H9 (cell line): Measurements from ENCODE around the gene NFATC4. TPM values are rescaled to one million over a fixed set of nuclear protein-coding genes. Genes with fewer than 3 reads are reported as not detected.

Source experiments
- DNase-seq: peaks from one replicate; pipeline ENCODE4 v3.0.0-alpha.2; 2017
- H2AFZ ChIP-seq: one replicate; pipeline ENCODE4 v1.6.1; 2013; ENCODE audit warnings: mild to moderate bottlenecking, low read length, control low read depth, moderate library complexity
- H2AK5ac ChIP-seq: 2 replicates; pipeline ENCODE4 v1.6.1; 2013; ENCODE audit warnings: low read length, control low read depth, mixed read lengths; ENCODE audit not compliant: insufficient read length
- H2BK120ac ChIP-seq: one replicate; pipeline ENCODE4 v1.6.1; 2013; ENCODE audit warnings: low read depth, mild to moderate bottlenecking, low read length, control low read depth, inconsistent platforms; ENCODE audit not compliant: poor library complexity, severe bottlenecking
- H2BK12ac ChIP-seq: 2 replicates; pipeline ENCODE4 v1.6.1; 2013; ENCODE audit warnings: low read length, control low read depth, mixed read lengths, low read depth; ENCODE audit not compliant: insufficient read length
- H2BK15ac ChIP-seq: 2 replicates; pipeline ENCODE4 v1.6.1; 2013; ENCODE audit warnings: low read depth, low read length, control low read depth
- H2BK20ac ChIP-seq: one replicate; pipeline ENCODE4 v1.6.1; 2013; ENCODE audit warnings: low read depth, mild to moderate bottlenecking, low read length, control low read depth, inconsistent platforms; ENCODE audit not compliant: poor library complexity, severe bottlenecking
- H2BK5ac ChIP-seq: 2 replicates; pipeline ENCODE4 v1.6.1; 2013; ENCODE audit warnings: low read length, control low read depth, mixed read lengths; ENCODE audit not compliant: insufficient read length
- H3K14ac ChIP-seq: 2 replicates; pipeline ENCODE4 v1.6.1; 2013; ENCODE audit warnings: low read length, control low read depth; ENCODE audit not compliant: insufficient read depth
- H3K18ac ChIP-seq: 2 replicates; pipeline ENCODE4 v1.6.1; 2013; ENCODE audit warnings: low read depth, mild to moderate bottlenecking, mixed read lengths, low read length, control low read depth; ENCODE audit not compliant: insufficient read length
- H3K23ac ChIP-seq: 2 replicates; pipeline ENCODE4 v1.6.1; 2013; ENCODE audit warnings: low read length, control low read depth, mixed read lengths, low read depth; ENCODE audit not compliant: insufficient read length
- H3K23me2 ChIP-seq: 2 replicates; pipeline ENCODE4 v1.6.1; 2013; ENCODE audit warnings: low read depth, mild to moderate bottlenecking, mixed read lengths, low read length, control low read depth; ENCODE audit not compliant: insufficient read length, poor library complexity, severe bottlenecking
- H3K27ac ChIP-seq: 2 replicates; pipeline ENCODE4 v1.5.1; 2013; ENCODE audit warnings: low read length, control low read depth, mixed read lengths, low read depth; ENCODE audit not compliant: insufficient read length
- H3K27me3 ChIP-seq: 2 replicates; pipeline ENCODE4 v1.6.1; 2013; ENCODE audit warnings: low read length, control low read depth, inconsistent platforms; ENCODE audit not compliant: insufficient read depth
- H3K4ac ChIP-seq: 2 replicates; pipeline ENCODE4 v1.6.1; 2013; ENCODE audit warnings: low read depth, mild to moderate bottlenecking, control low read depth, inconsistent platforms, low read length, moderate library complexity
- H3K4me1 ChIP-seq: 2 replicates; pipeline ENCODE4 v1.6.1; 2013; ENCODE audit warnings: low read length, control low read depth, inconsistent platforms; ENCODE audit not compliant: insufficient read depth
- H3K4me2 ChIP-seq: 2 replicates; pipeline ENCODE4 v1.6.1; 2013; ENCODE audit warnings: low read length, control low read depth, mixed read lengths; ENCODE audit not compliant: insufficient read length, insufficient read depth
- H3K56ac ChIP-seq: 2 replicates; pipeline ENCODE4 v1.6.1; 2013; ENCODE audit warnings: low read depth, mild to moderate bottlenecking, mixed read lengths, low read length, control low read depth; ENCODE audit not compliant: insufficient read length
- H3K79me1 ChIP-seq: 2 replicates; pipeline ENCODE4 v1.6.1; 2013; ENCODE audit warnings: low read depth, mild to moderate bottlenecking, moderate library complexity, low read length, control low read depth, inconsistent platforms; ENCODE audit not compliant: insufficient read depth, poor library complexity, severe bottlenecking
- H3K79me2 ChIP-seq: 2 replicates; pipeline ENCODE4 v1.6.1; 2013; ENCODE audit warnings: low read length, control low read depth, inconsistent platforms; ENCODE audit not compliant: insufficient read depth
- H3K9ac ChIP-seq: 2 replicates; pipeline ENCODE4 v1.6.1; 2013; ENCODE audit warnings: low read length, control low read depth, mixed read lengths; ENCODE audit not compliant: insufficient read length; ENCODE audit errors: extremely low read depth
- H3K9me3 ChIP-seq: one replicate; pipeline ENCODE4 v1.6.1; 2013; ENCODE audit warnings: low read depth, low read length, inconsistent platforms; ENCODE audit not compliant: control insufficient read depth
- H3T11ph ChIP-seq: one replicate; pipeline ENCODE4 v1.6.1; 2013; ENCODE audit warnings: mild to moderate bottlenecking, low read length, control low read depth, inconsistent platforms
- H4K20me1 ChIP-seq: one replicate; pipeline ENCODE4 v1.6.1; 2013; ENCODE audit not compliant: control insufficient read depth, insufficient read length, insufficient read depth
- H4K5ac ChIP-seq: 2 replicates; pipeline ENCODE4 v1.6.1; 2013; ENCODE audit warnings: low read depth, mild to moderate bottlenecking, mixed read lengths, low read length, control low read depth; ENCODE audit not compliant: insufficient read length
- H4K8ac ChIP-seq: replicated peaks from 2 replicates; pipeline ENCODE4 v1.6.1; 2013; ENCODE audit warnings: low read length, control low read depth, mixed read lengths, low read depth; ENCODE audit not compliant: insufficient read length
- H4K91ac ChIP-seq: 2 replicates; pipeline ENCODE4 v1.6.1; 2013; ENCODE audit warnings: low read depth, mild to moderate bottlenecking, moderate library complexity, mixed read lengths, low read length, control low read depth; ENCODE audit not compliant: insufficient read length
- H3K27ac Mint-ChIP-seq, 3 experiments: 2 replicates in 2 of 3; 3 replicates in 1 of 3; pipeline ENCODE4 v1.8.0; 2020 to 2021; ENCODE audit warnings: mixed read lengths in 3 of 3, mild to moderate bottlenecking in 1 of 3, moderate library complexity in 1 of 3
- H3K27me3 Mint-ChIP-seq: 2 replicates; pipeline ENCODE4 v1.8.0; 2021; ENCODE audit warnings: low read depth, mild to moderate bottlenecking, moderate library complexity, mixed read lengths
- H3K36me3 Mint-ChIP-seq, 3 experiments: 2 replicates in 2 of 3; 3 replicates in 1 of 3; pipeline ENCODE4 v1.8.0; 2020 to 2021; ENCODE audit warnings: low read depth in 3 of 3, mixed read lengths in 3 of 3; ENCODE audit not compliant: insufficient read depth in 1 of 3
- H3K4me1 Mint-ChIP-seq, 2 experiments: 2 replicates each; pipeline ENCODE4 v1.8.0; 2020; ENCODE audit warnings: mixed read lengths in 2 of 2
- H3K4me3 Mint-ChIP-seq, 2 experiments: 2 replicates in 1 of 2; 3 replicates in 1 of 2; pipeline ENCODE4 v1.8.0; 2020 to 2021; ENCODE audit warnings: mild to moderate bottlenecking in 2 of 2, mixed read lengths in 2 of 2, moderate library complexity in 1 of 2
- H3K9me3 Mint-ChIP-seq, 2 experiments: 2 replicates in 1 of 2; 3 replicates in 1 of 2; pipeline ENCODE4 v1.8.0; 2020; ENCODE audit warnings: mild to moderate bottlenecking in 2 of 2, mixed read lengths in 2 of 2, moderate library complexity in 1 of 2
- WGBS: extraction: QIAGEN DNeasy Blood & Tissue Kit; methylation state at CpG from one replicate; pipeline ENCODE4 v1.1.7; 2013; ENCODE audit warnings: missing lambda C conversion rate, low lambda C conversion rate, mixed read lengths; ENCODE audit not compliant: insufficient read length; ENCODE audit errors: extremely low coverage; 5-methylcytosine and 5-hydroxymethylcytosine counted together
- total RNA-seq: library from RNA; stranded (reverse); gene quantifications from 2 replicates; pipeline ENCODE4 v1.2.1, GENCODE V29; 2021
- TF ChIP-seq, protein P1 (sequence below): fragments of 200-600 bp; sonication (generic); conservative IDR thresholded peaks from 3 replicates; pipeline ENCODE4 v1.8.0; 2021; ENCODE audit warnings: antibody characterized with exemption, mild to moderate bottlenecking

Gene NFATC4
- total RNA-seq, 1 experiment from 2014 or later = 46.4 TPM

DNA sequence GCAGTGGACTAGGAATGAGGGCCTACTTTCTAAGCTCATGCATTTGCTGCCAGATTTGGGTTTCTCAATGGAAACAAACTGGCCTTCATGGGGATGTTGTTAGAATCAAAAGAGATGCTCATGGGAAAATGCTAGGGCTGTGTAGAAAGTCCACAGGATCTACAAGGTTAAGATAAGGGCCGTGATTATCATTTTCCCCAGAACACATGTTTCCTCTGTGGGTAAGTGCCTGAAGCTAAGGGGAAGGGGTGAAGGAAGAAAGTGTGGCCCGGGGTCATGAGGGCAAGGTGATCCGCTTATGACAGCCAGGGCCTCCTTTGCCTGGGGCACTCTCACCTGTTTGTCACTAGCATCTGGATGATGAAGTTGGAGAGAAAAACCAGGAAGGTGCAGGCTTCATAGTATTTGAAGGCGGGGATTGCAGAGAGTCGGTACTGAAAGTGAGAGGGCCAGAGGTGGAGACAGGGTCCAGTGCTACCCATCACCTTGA, 42.9 kb upstream of the NFATC4 start:
- H3K23me2 ChIP-seq = no peaks in the 10 kb centered on the region
- no peak overlapping the region for H3K9ac ChIP-seq
- TF ChIP-seq, protein P1, sequence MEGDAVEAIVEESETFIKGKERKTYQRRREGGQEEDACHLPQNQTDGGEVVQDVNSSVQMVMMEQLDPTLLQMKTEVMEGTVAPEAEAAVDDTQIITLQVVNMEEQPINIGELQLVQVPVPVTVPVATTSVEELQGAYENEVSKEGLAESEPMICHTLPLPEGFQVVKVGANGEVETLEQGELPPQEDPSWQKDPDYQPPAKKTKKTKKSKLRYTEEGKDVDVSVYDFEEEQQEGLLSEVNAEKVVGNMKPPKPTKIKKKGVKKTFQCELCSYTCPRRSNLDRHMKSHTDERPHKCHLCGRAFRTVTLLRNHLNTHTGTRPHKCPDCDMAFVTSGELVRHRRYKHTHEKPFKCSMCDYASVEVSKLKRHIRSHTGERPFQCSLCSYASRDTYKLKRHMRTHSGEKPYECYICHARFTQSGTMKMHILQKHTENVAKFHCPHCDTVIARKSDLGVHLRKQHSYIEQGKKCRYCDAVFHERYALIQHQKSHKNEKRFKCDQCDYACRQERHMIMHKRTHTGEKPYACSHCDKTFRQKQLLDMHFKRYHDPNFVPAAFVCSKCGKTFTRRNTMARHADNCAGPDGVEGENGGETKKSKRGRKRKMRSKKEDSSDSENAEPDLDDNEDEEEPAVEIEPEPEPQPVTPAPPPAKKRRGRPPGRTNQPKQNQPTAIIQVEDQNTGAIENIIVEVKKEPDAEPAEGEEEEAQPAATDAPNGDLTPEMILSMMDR = no peak
- no peak overlapping the region for H2BK20ac ChIP-seq
- no peak overlapping the region for H4K5ac ChIP-seq
- no CpG with 5 or more reads among the region's 5 CpGs for WGBS
- no peak overlapping the region for H3T11ph ChIP-seq
- H3K18ac ChIP-seq = no peak overlapping the region
- no peaks in the 10 kb centered on the region for H3K9me3 ChIP-seq
- no peak for DNase-seq
- H3K36me3 Mint-ChIP-seq = no peaks in the 10 kb centered on the region
- H3K79me1 ChIP-seq = no peaks in the 10 kb centered on the region
- H3K79me2 ChIP-seq = no peaks in the 10 kb centered on the region
- no peak overlapping the region for H3K14ac ChIP-seq
- H2BK12ac ChIP-seq = no peak overlapping the region
- H4K8ac ChIP-seq = no peak overlapping the region
- no peak overlapping the region for H3K4ac ChIP-seq
- no peak overlapping the region for H2AK5ac ChIP-seq
- H3K27me3 Mint-ChIP-seq = peaks cover 60% of the 10 kb centered on the region
- H4K91ac ChIP-seq = no peak overlapping the region
- H3K23ac ChIP-seq = no peak overlapping the region
- H4K20me1 ChIP-seq = no peaks in the 10 kb centered on the region
- H3K27me3 ChIP-seq = no peaks in the 10 kb centered on the region; the same call in 1 of the 2 replicates
- no peaks in the 10 kb centered on the region for H3K4me1 Mint-ChIP-seq
- no peak overlapping the region for H3K4me3 Mint-ChIP-seq
- no peak overlapping the region for H2BK120ac ChIP-seq
- no peak overlapping the region for H3K56ac ChIP-seq
- no peaks in the 10 kb centered on the region for H3K4me1 ChIP-seq
- H2AFZ ChIP-seq = no peak overlapping the region
- H3K4me2 ChIP-seq = no peak overlapping the region
- H3K27ac Mint-ChIP-seq = no peak overlapping the region
- H2BK5ac ChIP-seq = no peak overlapping the region
- H2BK15ac ChIP-seq = no peak overlapping the region
- no peak overlapping the region for H3K27ac ChIP-seq
- no peaks in the 10 kb centered on the region; a peak in 2 of 5 replicates for H3K9me3 Mint-ChIP-seq
